Measurements from ENCODE around the gene ICA1L.
"Not testable (repeated sequence)": the region's sequence is repeated elsewhere in the genome, so short reads cannot be mapped to it uniquely, and the experiment has no call there.

ICA1L gene

DNA sequence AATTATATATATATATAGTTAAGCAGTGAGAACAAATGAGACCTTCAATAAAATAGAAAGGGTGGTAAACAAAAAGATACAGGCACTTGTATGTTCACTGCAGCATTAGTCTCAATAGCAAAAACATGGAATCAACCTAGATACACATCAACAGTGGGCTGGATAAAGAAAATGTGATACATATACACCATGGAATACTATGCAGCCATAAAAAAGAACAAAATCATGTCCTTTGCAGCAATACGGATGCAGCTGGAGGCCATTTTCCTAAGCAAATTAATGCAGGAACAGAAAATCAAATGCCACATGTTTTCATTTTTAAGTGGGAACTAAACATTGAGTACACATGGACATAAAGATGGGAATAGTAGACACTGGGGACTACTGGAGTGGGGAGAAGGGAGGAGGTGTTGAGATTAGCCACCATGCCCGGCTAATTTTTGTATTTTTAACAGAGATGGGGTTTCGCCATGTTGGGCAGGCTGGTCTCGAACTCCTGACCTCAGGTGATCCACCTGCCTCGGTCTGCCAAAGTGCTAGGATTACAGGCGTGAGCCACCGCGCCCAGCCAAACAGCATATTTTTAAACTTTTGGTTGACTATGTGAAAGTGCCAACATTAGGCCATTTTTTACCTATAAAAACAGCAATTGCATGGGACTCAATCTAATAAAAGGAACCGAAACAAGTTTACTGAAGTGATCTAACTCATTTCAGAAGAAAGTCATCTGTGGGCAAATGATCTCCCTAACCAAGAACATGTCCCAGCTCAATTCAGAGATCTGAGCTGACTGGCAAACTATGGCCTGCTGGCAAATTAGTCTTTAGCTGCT is 23.7 kb downstream of the ICA1L start:
- DNase-seq (ENCODE audit: low read depth in 2 of 2, low spot score in 1 of 2) = no peak

DNA sequence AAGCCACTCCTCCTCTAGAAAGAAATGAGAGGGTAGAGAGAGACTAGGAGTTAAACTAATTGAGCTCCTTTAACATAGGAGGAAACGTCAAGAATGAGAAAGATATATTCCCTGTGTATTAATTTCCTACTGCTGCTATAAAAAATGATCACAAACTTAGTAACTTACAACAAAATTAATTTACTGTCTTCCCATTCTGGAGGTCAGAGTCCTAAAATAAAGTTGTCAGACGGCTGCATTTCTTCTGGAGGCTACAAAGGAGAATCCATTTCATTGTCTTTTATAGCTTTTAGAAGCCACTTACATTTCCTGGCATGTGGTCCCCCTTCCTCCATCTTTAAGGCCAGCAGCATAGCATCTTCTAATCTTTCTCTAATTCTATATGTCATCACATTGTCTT is 26.9 kb downstream of the ICA1L start:
- DNase-seq (ENCODE audit: low read depth in 2 of 2, low spot score in 1 of 2) = no peak

GRCh38 chr2:202842690-202843089 is 28.9 kb downstream of the ICA1L start:
- no peak for DNase-seq (ENCODE audit: low read depth in 2 of 2, low spot score in 1 of 2)

DNA sequence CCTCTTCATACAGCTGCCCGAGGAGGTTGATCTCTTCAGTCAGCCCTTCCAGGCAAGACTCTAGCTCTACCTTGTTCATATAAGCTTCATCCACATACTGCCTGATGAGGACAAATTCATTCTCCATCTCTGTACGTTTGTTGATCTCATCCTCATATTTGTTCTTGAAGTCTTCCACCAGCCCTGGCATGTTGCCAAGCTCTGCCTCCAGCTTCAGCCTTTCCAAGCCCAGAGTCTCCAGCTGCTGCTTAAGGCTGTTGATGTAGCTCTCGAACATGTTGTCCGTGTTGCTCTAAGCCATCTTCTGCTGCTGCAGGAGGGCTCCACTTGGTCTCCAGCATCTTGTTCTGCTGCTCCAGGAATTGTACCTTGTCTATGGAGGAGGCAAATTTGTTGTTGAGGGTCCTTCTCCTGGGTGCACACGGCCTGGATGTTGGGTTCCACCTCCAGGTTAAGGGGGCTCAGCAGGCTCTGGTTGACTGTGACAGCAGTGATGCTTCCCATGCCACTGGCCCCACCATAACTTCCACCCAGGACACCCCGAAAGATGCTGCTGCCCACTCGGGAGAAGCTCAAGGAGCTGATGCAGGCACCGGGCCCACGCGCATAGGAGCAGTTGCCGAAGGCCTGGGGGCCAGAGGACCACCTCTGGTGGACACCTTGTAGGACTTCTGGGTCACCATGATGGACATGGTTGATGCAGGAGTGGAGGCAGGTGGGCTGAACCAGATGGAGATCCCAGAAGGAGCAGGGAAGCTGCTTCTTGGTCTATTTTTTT is 30.3 kb downstream of the ICA1L start:
- DNase-seq (ENCODE audit: low read depth in 2 of 2, low spot score in 1 of 2) = no peak

DNA sequence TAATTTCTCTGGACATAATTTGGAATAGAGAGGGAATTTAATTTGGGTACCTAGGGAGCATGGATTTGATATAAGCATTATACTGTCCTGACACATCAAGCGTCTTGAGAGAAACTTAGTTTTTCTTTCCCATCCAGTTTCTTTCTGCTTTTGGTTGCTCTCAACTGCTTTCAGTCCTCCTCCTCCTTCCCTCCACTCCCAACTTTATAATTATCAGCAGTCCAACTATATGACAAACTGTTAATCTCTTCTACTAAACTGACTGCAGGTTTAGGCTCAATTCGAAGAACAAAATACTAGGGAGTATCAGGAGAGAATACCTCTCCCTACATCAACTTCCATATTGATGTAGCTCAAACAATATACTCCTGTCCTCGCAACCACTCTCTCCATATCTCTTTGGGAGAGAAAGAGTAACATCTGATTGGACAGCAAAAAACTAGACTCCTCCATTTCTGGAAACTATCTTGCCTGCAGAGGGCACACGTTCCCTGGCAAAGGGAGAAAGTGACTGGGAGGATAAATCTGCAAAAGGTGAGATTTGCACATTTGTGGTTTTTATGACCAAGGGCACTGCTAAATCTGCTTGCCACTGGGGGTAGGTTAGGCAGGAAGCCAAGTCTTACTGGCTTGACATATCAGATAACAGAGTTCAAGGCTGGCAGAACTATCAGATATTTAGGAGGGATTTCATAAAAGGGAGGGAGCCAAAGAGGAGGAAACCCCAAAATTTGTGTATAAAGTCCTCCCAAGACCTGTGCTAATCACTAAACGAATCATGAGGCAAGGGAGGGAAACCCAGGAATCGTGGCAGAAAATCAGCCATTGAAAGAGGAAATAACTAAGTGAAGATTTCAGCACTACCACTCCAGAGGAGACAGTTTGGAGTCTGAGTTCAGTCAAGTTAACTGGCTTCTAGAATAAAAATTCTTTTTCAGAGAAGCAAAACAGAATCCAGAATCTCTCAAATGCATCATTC is 40.0 kb downstream of the ICA1L start:
- no peak for DNase-seq (ENCODE audit: low read depth in 2 of 2, low spot score in 1 of 2)

DNA sequence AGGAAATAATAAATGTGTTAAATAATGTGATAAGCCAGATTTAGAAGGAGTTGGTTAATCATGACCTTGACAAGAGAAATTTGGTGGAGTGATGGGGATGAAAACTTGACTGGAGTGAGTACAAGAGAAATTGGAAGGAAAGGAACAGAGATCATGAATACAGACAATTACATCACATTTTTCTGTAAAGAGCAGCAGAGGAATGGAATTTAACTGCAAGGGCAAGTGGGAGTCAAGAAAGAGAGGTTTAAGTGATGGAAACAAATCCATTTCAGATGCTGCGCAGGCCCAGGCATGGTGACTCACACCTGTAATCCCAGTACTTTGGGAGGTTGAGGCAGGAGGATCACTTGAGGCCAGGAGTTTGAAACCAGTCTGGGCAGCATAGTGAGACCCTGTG is 46.7 kb downstream of the ICA1L start:
- no peak for DNase-seq (ENCODE audit: low read depth in 2 of 2, low spot score in 1 of 2)

DNA sequence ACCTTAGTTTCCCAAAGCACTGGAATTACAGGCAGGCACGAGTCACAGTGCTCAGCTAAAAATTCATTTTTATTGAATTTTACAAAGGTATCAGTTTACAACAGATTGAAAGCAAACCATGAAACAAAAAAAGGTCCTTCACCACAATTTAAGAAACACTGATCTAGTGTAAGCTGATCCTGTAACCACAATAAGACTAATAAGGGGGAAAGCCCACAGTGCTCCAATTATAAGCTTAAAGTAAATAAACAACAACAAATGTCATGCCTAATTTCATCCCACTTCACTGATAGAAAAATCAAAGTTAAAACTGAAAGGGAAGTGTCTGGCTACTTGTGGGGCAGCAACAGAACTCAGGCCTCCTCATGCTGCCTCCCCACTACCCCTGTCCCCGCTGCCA is 49.2 kb downstream of the ICA1L start:
- no peak for DNase-seq (ENCODE audit: low read depth in 2 of 2, low spot score in 1 of 2)

- DNase-seq (ENCODE audit: low read depth in 2 of 2, low spot score in 1 of 2) = no peak
Measured at GRCh38 chr2:202821206-202822160, 50.1 kb downstream of the ICA1L start.

DNA sequence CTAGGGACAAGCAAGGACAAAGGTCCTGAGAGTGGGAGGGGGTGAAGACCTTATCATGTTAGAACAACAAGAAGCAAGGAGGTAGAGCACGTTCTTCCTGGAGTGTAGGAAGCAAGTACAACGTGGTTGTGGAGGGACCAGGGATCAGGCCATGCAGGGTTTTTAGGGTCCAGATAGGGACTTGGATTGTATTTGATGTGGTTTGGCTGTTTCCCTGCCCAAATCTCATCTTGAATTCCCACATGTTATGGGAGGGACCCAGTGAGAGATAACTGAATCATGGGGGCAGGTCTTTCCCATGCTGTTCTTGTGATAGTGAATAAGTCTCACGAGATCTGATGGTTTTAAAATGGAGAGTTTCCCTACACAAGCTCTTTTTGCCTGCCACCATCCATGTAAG is 53.2 kb downstream of the ICA1L start:
- DNase-seq (ENCODE audit: low read depth in 2 of 2, low spot score in 1 of 2) = no peak

DNA sequence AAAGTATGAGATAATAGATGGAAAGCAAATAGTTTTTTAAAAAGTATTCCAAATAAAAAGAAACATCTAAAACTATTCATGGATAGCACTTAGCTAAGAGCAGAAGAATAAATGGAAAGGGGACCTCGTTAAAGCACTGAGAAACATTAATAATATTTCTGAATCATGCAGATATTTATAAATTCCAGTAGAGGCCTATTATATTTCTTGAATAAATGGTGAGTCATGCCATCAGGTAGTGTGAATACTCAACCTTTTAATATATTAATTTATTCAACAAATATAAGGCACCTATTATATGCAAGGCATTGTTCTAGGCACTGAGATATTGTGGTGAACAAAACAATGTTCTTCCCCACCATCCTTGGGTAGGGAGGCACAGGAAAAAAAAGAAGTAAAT is 53.8 kb downstream of the ICA1L start:
- DNase-seq (ENCODE audit: low read depth in 2 of 2, low spot score in 1 of 2) = no peak

DNA sequence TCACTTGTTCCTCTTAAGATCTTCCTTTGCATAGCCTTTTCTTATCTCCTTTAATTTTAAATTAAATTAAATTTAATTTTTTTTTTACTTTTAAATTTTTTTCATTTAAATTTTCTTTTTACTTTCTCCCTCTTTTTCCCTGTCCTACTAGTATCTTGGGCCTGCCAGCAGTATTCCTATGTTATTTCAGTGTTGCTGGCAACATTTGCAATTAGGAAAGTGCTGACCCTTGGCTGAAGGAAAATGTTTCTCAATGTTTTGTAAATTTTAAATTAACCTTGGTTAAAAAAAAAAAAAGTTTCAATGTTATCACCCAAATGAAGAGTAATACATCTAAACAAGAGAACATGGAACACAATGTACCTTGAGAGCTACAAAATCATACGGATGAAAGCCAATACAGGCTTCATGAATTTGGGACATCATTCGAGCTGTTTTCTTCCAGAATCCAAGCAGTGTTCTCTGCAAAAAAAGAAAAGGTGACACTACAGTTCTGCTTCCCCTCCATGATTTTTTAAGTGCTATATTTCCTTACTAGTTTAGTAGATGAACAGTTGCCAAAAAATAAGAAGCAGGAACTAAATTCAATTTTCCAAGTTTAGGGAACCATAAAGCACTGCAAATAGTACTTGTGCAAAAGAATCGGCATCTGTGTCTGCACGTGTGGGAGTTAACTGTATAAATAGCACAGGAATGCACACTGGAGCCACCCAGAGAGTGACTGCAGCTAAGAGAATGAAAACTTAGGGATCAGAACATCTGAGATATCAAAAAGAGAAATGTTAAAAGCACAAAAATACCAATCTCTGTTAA is 55.8 kb downstream of the ICA1L start:
- DNase-seq (ENCODE audit: low read depth in 2 of 2, low spot score in 1 of 2) = no peak

GRCh38 chr2:202814226-202814625 is 57.3 kb downstream of the ICA1L start:
- no peak for DNase-seq (ENCODE audit: low read depth in 2 of 2, low spot score in 1 of 2)

GRCh38 chr2:202813387-202813786 is 58.2 kb downstream of the ICA1L start:
- DNase-seq (ENCODE audit: low read depth in 2 of 2, low spot score in 1 of 2) = no peak

DNA sequence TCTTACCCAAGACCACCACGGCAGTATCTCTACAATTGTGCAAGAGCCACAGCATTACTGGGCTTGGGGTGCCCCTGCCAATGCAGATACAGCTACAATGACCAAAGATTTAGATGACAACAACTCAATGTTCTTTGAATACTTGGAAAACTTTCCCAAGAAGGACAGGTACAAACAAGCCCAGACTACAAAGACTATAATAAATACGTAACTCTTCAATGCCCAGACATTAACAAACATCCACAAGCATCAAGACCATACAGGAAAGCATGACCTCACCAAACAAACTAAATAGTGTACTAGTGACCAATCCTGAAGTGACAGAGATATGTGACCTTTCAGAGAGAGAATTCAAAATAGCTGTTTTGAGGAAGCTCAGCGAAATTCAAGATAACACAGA is 62.8 kb downstream of the ICA1L start:
- no peak for DNase-seq (ENCODE audit: low read depth in 2 of 2, low spot score in 1 of 2)

- DNase-seq (ENCODE audit: low read depth in 2 of 2, low spot score in 1 of 2) = not testable (repeated sequence)
Measured at GRCh38 chr2:202807431-202808138, 64.0 kb downstream of the ICA1L start.

DNA sequence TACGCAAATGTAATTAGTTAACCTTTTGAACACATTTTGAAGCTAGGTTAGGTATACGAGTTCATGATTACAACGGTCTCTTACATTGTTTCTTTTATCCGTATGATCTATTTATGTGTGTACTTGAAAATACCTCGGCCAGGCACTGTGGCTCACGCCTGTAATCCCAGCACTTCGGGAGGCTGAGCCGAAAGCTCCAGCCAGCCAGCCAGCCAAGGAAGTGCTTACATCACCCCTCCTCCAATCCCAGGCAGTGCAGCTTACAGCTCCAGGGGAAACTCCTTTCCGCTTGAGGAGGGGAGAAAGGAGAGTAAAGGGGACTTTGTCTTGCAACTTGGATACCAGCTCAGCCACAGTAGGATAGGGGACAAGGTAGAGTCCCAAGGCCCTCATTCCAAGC is 65.7 kb downstream of the ICA1L start:
- not testable (repeated sequence) for DNase-seq (ENCODE audit: low read depth in 2 of 2, low spot score in 1 of 2)

GRCh38 chr2:202797944-202798343 is 73.6 kb downstream of the ICA1L start:
- DNase-seq (ENCODE audit: low read depth in 2 of 2, low spot score in 1 of 2) = no peak

DNA sequence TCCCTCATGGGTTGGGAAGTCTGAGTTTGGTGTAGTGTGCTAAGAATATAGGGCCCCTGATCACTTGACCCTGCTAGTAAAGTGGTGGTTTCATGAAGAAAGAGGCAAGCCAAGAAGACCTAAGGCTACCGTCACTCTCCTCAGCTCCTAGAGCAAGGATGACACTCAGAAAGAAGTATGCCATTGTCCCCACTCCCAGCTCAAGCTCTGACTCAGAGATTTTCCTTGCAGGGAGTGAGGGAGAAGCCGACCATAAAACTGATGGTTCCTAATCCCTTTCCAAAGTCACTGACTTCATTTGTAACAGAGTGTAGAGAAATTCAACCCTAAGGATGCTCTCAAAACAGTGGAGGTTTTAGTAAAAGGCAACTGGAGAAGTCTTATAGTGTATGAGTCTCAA is 80.9 kb downstream of the ICA1L start:
- DNase-seq (ENCODE audit: low read depth in 2 of 2, low spot score in 1 of 2) = no peak

GRCh38 chr2:202786842-202787241 is 84.7 kb downstream of the ICA1L start:
- no peak for DNase-seq (ENCODE audit: low read depth in 2 of 2, low spot score in 1 of 2)
